HG03159 (cell line): Measurements from ENCODE around the gene DCP2.

Experiments used
- ATAC-seq: cut with Tn5 transposase; IDR thresholded peaks from one replicate; pipeline ENCODE4 v1.9.1; 2021; ENCODE audit warnings: mild to moderate bottlenecking, moderate library complexity; ENCODE audit not compliant: unreplicated experiment

Gene DCP2

GRCh38 chr5:113042491-113043243, 66.1 kb downstream of the DCP2 start:
- no peak for ATAC-seq

DNA sequence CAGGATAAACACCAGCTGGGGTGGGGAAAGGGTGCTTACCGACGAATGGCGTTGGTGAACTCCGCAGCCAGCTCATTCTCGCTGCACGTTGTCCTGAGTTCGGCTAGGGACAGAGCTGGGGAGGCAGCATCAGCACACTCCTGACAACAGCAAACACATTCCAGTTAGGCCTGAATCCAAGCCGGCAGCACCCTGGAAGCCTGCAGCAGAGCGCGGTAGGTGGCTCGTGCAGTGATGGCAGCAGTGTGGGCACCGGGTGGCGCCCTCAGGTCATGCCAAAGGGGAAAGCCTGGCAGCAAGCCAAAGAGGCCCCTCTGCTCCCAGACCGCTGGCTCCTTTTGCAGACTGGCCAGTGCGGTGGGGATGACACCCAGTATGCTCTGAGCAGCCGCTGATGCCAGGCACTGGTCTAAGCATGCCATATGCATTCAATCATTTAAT, 66.9 kb downstream of the DCP2 start:
- no peak for ATAC-seq

DNA sequence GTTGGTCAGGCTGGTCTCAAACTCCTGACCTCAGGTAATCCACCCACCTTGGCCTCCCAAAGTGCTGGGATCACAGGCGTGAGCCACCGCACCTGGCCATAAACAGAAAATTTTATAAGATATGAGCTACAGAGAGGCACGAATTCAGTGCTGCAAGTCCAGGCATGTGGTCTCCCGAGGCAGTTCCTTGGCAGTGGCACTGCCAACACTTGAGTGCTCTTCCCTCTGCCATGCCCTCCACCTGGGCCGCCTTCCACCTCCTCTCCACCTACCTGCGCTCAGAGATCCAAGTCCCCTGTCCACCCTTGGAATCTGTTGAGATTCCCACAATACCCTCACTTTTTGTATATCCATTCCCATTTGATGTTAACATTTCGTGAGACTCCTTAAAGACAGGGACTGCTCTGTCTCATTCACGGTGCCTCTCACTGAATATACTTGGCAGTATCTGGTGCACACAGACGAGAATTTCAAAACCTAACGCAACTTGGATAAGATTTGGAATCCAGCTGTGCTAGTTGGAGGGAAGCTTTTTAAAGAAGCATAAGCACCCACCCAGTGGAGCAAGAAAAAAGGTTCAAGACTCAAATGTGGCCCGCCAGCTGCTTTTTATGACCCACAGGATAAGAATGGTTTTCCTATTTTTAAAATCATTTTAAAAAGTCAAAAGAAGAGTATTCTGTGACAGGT, 68.3 kb downstream of the DCP2 start:
- ATAC-seq, result no peak

DNA sequence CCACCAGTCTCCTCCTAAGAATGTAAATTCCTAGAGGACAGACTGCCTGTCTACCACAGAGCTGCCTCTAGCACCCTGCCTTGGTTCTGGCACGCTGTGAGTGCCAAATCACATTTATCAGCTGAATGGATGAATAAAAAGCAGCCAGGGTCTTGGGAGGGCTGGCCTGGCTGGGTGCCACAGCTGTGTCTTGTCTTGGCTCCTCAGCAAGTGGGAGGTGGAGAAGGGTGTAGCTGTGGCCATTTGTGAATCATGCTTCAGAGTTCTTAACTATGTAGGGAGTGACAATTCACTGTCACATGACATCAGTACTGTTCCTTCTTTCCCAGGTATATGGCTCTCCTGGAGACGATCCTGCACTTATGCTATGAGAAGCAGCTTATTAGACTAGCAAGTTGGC, 70.6 kb downstream of the DCP2 start:
- ATAC-seq, result no peak

DNA sequence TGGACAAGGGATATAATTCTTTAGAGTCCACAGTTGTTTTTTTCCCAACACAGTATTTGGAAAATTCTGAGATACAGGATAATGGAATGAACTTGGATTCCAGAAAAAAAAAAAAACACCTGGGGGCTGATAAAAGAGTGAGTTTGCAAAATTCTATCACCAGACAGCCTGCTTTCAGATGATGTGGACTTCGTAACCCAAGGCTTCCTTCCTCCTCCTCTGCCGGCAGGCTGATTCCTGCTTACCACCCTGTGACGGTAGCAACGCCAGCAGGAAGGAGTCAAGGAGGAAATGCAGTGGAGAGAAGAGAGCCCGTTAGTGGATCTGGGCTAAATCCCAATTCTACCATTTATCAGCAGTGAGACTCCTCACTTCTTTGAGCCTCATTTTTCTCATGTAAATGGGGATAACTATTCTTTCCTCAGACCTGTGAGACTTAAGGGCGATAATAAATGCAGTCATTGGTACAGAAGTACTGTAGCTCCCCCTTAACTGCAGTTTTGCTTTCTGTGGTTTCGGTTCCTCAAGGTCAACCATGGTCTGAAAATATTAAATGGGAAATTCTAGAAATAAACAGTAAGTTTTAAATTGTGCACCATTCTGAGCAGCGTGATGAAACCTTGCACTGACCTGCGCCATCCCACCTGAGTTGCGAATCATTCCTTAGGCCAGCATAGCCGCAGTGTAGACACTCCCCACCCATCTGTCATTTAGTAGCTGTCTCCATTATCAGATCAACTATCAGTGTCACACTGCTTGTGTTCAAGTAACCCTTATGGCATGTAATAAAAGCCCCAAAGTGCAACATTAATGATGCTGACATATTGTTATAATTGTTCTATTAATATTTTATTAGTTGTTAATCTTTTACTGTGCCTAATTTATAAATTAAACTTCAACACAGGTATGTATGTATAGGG, 71.4 kb downstream of the DCP2 start:
- ATAC-seq, result peak; percentile 91

DNA sequence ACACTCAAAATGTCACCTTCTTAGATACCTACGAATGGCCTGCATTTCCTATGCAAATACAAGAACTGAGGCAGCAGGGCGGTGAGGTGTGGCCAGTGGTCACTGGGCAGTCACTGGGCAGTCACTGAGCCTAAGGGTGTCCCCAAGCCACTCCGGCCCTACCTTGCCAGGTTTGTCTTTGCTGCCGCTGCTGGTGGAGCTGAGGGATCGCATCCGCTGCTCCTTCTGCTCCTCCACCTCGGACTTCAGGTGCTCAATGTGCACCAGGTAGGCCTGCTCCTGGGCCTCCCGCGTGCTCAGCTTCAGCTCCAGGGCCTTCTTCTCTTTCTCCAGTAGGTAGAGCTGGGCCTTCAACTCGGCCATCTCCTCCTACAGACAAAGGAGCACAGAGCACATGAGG, 72.3 kb downstream of the DCP2 start:
- ATAC-seq, result no peak

- ATAC-seq, result no peak
Observed at GRCh38 chr5:113050721-113051382, 74.3 kb downstream of the DCP2 start.

DNA sequence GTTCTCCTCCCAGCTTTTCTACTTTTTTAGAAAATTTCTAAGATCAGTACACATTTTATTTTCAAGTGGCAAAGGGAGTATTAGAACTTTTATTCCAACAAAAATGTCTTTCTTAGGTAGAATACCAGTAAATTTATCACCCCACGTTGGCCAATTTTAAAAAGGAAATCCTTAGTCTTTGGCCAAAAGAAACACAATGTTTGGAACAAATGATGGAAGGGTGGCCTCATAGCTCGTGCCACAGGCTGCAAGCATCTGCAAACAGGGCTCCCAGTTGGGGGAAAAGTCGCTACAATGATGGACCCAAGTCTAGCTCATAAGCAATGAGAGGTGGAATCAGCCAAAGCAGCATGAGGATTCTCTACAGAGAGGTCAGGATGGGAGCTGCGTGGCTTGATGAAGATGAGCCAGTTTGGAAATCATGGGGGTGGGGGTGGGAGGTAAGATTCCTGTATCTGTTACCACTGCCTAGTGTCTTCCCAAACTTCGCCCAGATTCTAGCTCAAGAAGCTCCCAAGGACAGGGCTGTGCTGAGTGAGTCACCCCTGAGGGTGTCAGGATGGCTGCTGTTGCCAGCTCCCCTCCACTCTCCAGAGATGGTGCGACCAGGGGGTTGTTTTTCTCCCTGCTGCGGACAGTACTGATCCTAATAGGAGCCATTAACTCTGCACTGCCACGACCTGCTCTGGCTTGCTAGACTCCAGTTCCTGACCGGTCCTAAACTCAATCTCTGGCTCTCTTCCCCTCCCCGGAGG, 75.6 kb downstream of the DCP2 start:
- ATAC-seq, result no peak

DNA sequence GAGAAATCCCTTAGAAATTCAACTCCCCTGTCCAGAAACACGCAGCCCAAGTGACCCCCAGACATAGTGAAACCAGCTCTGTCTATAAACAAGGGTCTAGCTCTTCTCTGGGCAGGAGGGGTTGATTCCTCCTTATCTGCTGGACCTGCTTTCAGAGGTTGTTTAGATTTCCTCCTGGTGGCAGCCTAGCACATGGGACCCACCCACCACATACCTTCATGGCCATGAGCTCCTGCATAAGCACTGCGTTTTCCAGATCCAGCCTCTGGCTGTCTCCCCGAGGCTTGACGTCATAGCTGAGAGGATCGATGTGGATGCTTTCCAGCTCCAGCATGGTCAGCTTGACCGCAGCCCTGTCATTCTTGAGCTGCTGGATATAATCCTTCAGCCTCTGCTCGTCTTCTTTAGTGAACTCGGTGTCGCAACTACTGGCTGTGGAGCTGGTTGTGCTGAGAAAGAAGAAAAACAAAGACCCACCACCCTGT, 77.0 kb downstream of the DCP2 start:
- no peak for ATAC-seq

DNA sequence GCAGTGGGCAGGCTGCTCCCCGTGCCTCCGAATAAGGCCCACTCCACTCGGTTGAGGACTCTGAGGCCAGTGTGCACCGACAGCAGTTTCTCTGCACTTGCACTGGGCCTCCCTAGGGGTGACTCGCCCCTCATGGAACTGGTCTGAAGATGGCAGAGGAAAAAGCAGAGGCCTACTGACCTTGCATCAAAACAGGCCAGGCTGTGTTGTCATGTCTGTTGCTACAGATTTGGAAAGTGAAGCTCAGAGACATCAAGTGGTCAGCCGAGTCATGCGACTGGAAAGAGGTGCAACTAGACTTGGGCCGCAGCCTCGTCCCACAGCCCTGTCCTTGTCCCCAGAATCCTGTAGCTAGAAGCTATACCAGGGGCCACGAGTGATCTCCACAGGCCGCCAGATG, 78.3 kb downstream of the DCP2 start:
- no peak for ATAC-seq

GRCh38 chr5:113056988-113057387, 80.4 kb downstream of the DCP2 start:
- ATAC-seq, result no peak

DNA sequence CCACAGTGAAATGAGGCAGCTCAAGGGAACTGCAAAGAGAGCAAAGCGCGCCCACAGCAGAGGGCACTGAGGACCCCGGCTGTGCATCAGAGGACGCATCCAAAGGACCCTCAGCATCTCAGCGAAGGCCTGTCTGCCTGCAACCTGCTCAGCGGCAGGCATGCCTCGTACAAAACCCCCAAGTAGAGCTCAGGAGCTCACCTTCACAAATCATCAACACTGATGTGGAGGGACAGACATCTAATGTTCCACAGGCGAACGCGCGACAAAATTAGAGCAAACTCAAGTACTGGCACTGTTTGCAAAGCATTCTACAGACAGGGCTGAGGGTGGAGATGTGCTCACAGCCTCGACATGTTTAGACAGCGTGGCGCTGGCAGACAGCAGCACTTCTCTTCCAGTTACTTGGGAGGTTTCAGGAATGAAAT, 81.0 kb downstream of the DCP2 start:
- ATAC-seq, result no peak

- ATAC-seq, result no peak
Observed at GRCh38 chr5:113058269-113058668, 81.7 kb downstream of the DCP2 start.

GRCh38 chr5:113058706-113059226, 82.2 kb downstream of the DCP2 start:
- no peak for ATAC-seq

DNA sequence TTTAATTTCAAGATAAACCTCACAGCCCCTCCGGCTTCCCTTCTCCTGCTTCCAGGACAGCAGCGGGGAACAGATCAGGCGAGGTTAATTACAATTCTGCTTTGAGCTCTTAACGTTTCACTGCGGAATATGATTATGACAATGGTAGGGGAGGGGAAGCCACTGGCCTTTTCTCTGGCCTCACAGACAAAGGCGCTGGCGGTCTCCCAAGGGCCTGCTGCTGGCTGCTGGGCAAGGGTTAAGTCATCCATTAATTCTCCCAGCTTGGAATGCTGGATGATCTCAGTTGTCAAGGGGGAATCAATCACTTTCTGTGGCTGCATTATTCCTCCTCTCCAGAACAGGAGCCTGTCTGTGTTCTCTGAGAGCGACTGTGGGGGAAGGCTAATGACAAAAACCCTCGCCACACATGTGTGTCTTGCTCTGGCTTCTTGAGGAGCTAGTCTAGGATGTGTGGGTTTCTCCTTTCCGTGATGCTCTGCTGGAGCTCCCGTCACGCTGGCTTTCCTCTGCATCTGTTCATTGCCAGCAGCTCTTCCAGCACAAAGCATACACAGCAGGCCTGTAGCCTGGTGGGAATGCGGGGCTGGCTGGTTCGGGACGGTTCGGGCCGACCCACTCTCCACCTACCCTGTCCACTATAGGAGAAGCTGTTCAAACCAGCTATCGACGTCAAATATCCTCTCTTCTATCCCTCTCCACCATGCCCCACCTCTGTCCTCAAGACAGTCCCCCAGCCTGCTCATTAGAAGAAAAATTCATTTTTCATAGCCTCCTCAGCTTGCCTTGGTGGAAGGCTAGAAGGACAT, 82.8 kb downstream of the DCP2 start:
- no peak for ATAC-seq

GRCh38 chr5:113060408-113061025, 83.9 kb downstream of the DCP2 start:
- ATAC-seq, result no peak

DNA sequence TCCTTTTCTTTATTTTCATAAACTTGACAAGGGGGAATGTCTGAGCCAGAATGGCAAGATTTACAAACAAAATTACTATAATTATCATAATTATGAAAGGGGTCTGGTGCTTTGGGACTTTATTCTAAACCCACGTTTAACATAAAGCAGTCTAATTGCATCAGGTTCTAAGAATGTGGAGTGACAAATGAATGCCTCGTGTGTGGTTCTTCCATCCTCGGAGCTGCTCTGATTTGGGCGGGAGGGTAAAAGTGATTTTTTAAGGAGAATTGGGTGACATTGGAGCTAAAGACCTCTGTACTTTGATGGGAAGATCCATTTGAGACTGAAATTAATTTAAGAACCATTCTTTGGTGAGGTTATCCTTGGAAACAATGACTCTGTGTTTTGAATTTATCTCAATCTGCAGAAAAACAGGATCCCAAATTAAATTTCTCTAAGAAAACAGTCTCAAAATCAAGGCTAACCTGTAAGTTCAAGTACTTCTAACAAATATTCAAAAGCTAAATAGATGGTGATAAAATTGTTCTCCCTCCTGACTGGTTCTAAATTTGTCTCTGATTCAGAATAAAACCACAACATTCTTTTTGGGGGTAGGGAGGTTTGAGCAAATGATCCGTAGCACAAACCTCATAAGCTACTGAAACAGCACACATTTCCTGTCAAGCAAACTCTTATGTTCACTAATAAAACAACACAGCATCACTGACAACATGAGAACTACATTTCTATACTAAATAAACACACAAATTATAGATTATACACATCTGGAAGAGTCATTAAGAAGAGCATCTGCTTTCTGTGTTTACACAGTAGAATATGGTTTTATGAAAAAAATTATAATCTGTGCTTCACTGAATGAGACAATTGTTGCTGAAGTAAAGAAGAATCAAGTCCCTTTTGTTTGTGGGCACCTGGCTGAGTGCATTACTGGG, 85.5 kb downstream of the DCP2 start:
- no peak for ATAC-seq
